ENCODE data around the gene SNX1. TPM values are rescaled to one million over a fixed set of nuclear protein-coding genes. Genes with fewer than 3 reads are reported as not detected.

SNX1 gene
- total and polyA plus RNA-seq, 2 of the 13 experiments (the other 11 are each of a cell fraction or from before 2014, with no cell fraction given) = 29.3 to 60.1 TPM

DNA sequence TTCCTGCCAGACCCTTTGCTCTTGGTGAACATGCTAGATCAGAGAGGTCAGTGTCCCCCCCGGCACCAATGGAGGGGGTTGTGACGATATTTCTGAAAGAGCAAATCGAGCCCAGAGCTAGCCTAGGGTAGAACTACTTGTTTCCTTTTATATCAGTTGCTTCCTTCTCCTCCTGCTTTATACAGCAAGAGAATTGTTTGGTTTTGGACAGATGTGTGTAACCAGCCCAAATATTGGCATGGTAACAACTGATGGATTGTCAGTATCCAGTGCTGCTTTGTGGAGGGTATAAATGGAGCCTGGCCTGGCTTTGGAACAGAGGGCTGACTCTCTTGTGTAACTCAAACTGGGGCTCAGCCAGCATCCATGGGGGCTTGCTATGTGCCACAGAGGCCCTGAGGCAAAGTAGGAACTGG lies 27.2 kb downstream of the SNX1 start:
- Histone ChIP-seq H2AFZ (ENCODE audit: low read length) (no peak overlapping the region), H3K9me3 (ENCODE audit: low read length) (no peaks in the 10 kb centered on the region), H4K20me1 (ENCODE audit: insufficient read depth, low read length) (no peaks in the 10 kb centered on the region), H3K9ac (ENCODE audit: insufficient read depth, low read depth, low read length) (no peak overlapping the region), H3K4me3 (replicated peaks in 1 of 3; ENCODE audit: insufficient read depth in 1 of 3, low read depth in 2 of 3, low read length in 3 of 3) (no peak overlapping the region), H3K4me1 (ENCODE audit: insufficient read depth, low read length) (no peaks in the 10 kb centered on the region), H3K4me2 (ENCODE audit: low read depth, low read length) (no peak overlapping the region), H3K79me2 (ENCODE audit: insufficient read depth, low read length) (peaks cover 3% of the 10 kb centered on the region), H3K27ac (ENCODE audit: extremely low read length, insufficient read depth, low read length) (no peak overlapping the region), H3K36me3 (replicated peaks in 1 of 2; ENCODE audit: control insufficient read depth in 1 of 2, insufficient read depth in 2 of 2, low read length in 2 of 2) (peaks cover 24 to 86% of the 10 kb centered on the region in 2 experiments), H3K27me3 (ENCODE audit: control insufficient read depth in 1 of 2, insufficient read depth in 2 of 2, low read length in 2 of 2) (no peaks in the 10 kb centered on the region)
- ATAC-seq (no peak), DNase-seq (ENCODE audit: low spot score) (no peak), FAIRE-seq (no peak)
- no TSS peak for BruUV-seq (replicated peaks)
- TF ChIP-seq, protein P1, sequence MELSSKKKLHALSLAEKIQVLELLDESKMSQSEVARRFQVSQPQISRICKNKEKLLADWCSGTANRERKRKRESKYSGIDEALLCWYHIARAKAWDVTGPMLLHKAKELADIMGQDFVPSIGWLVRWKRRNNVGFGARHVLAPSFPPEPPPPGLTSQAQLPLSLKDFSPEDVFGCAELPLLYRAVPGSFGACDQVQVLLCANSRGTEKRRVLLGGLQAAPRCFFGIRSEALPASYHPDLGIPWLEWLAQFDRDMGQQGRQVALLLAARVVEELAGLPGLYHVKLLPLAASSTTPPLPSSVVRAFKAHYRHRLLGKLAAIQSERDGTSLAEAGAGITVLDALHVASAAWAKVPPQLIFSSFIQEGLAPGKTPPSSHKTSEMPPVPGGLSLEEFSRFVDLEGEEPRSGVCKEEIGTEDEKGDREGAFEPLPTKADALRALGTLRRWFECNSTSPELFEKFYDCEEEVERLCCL (CRISPR knock-in tag; IDR thresholded peaks at IDR 0.05; ENCODE audit: borderline replicate concordance) = no peak
- TF ChIP-seq, protein P2, sequence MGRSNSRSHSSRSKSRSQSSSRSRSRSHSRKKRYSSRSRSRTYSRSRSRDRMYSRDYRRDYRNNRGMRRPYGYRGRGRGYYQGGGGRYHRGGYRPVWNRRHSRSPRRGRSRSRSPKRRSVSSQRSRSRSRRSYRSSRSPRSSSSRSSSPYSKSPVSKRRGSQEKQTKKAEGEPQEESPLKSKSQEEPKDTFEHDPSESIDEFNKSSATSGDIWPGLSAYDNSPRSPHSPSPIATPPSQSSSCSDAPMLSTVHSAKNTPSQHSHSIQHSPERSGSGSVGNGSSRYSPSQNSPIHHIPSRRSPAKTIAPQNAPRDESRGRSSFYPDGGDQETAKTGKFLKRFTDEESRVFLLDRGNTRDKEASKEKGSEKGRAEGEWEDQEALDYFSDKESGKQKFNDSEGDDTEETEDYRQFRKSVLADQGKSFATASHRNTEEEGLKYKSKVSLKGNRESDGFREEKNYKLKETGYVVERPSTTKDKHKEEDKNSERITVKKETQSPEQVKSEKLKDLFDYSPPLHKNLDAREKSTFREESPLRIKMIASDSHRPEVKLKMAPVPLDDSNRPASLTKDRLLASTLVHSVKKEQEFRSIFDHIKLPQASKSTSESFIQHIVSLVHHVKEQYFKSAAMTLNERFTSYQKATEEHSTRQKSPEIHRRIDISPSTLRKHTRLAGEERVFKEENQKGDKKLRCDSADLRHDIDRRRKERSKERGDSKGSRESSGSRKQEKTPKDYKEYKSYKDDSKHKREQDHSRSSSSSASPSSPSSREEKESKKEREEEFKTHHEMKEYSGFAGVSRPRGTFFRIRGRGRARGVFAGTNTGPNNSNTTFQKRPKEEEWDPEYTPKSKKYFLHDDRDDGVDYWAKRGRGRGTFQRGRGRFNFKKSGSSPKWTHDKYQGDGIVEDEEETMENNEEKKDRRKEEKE (IDR thresholded peaks at IDR 0.05) = no peak
- no peak for TF ChIP-seq PHB2 (IDR thresholded peaks at IDR 0.05; ENCODE audit: partially characterized antibody)
- 97% methylated on average over 3 of the region's 3 CpGs for WGBS (ENCODE audit: low lambda C conversion rate)
- in situ Hi-C loops (cut with HindIII; ENCODE audit: extremely low pct_ligation_motif_present, low pct_unique_long_range_greater_than_20kb) (no loop called here), intact Hi-C loops (cut with micrococcal nuclease; ENCODE audit: unreplicated experiment) (no loop called here)
- ChIA-PET CTCF (ENCODE audit: low intra/inter-chr PET ratio, low total read pairs) (no interaction called here), POLR2A (no interaction called here)

DNA sequence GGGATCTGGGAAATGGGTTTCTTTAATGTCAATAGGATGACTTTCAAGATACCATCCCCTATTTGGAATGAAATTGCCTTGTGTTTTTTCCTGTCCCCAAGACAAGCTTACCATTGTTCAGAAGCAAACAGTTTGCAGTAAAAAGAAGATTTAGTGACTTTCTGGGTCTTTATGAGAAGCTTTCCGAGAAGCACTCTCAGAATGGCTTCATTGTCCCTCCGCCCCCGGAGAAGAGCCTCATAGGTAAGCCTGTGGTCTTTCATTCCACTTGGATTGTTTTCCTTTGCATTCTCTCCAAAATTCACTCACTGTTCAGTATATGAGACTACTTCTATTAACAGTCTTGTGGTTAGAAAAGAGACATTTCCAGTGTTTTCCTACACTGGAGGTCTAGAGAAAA lies 30.2 kb downstream of the SNX1 start:
- WGBS (ENCODE audit: low lambda C conversion rate) = 72% methylated on average over 3 of the region's 3 CpGs
- ChIA-PET CTCF (ENCODE audit: low intra/inter-chr PET ratio, low total read pairs) (no interaction called here), POLR2A (no interaction called here)
- H3K9me3 ChIP-seq (ENCODE audit: low read length) = no peaks in the 10 kb centered on the region
- in situ Hi-C loops (cut with HindIII; ENCODE audit: extremely low pct_ligation_motif_present, low pct_unique_long_range_greater_than_20kb) = no loop called here
- H3K4me2 ChIP-seq (ENCODE audit: low read depth, low read length) = no peak overlapping the region
- no peaks in the 10 kb centered on the region for H4K20me1 ChIP-seq (ENCODE audit: insufficient read depth, low read length)
- H3K27ac ChIP-seq (ENCODE audit: extremely low read length, insufficient read depth, low read length) = no peak overlapping the region
- FAIRE-seq (no peak), DNase-seq (ENCODE audit: low spot score) (no peak), ATAC-seq (no peak)
- no peak overlapping the region for H2AFZ ChIP-seq (ENCODE audit: low read length)
- H3K4me1 ChIP-seq (ENCODE audit: insufficient read depth, low read length) = no peaks in the 10 kb centered on the region
- intact Hi-C loops (cut with micrococcal nuclease; ENCODE audit: unreplicated experiment) = no loop called here
- no TSS peak for BruUV-seq (replicated peaks)
- no peak overlapping the region for H3K9ac ChIP-seq (ENCODE audit: insufficient read depth, low read depth, low read length)
- peaks cover 3% of the 10 kb centered on the region for H3K79me2 ChIP-seq (ENCODE audit: insufficient read depth, low read length)
- H3K27me3 ChIP-seq (ENCODE audit: control insufficient read depth in 1 of 2, insufficient read depth in 2 of 2, low read length in 2 of 2) = no peaks in the 10 kb centered on the region
- H3K4me3 ChIP-seq (replicated peaks in 1 of 3; ENCODE audit: insufficient read depth in 1 of 3, low read depth in 2 of 3, low read length in 3 of 3) = no peak overlapping the region
- H3K36me3 ChIP-seq (replicated peaks in 1 of 2; ENCODE audit: control insufficient read depth in 1 of 2, insufficient read depth in 2 of 2, low read length in 2 of 2) = peaks cover 28 to 84% of the 10 kb centered on the region in 2 experiments
- TF ChIP-seq NCOR1 (IDR thresholded peaks at IDR 0.05; ENCODE audit: borderline replicate concordance, low read length) (no peak), ZBTB38 (CRISPR knock-in tag; IDR thresholded peaks at IDR 0.05) (no peak), ZNF605 (CRISPR knock-in tag; IDR thresholded peaks at IDR 0.05) (no peak)
- TF ChIP-seq, protein P3, sequence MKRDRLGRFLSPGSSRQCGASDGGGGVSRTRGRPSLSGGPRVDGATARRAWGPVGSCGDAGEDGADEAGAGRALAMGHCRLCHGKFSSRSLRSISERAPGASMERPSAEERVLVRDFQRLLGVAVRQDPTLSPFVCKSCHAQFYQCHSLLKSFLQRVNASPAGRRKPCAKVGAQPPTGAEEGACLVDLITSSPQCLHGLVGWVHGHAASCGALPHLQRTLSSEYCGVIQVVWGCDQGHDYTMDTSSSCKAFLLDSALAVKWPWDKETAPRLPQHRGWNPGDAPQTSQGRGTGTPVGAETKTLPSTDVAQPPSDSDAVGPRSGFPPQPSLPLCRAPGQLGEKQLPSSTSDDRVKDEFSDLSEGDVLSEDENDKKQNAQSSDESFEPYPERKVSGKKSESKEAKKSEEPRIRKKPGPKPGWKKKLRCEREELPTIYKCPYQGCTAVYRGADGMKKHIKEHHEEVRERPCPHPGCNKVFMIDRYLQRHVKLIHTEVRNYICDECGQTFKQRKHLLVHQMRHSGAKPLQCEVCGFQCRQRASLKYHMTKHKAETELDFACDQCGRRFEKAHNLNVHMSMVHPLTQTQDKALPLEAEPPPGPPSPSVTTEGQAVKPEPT (CRISPR knock-in tag; IDR thresholded peaks at IDR 0.05; ENCODE audit: low read depth) = no peak
- TF ChIP-seq, protein P4, sequence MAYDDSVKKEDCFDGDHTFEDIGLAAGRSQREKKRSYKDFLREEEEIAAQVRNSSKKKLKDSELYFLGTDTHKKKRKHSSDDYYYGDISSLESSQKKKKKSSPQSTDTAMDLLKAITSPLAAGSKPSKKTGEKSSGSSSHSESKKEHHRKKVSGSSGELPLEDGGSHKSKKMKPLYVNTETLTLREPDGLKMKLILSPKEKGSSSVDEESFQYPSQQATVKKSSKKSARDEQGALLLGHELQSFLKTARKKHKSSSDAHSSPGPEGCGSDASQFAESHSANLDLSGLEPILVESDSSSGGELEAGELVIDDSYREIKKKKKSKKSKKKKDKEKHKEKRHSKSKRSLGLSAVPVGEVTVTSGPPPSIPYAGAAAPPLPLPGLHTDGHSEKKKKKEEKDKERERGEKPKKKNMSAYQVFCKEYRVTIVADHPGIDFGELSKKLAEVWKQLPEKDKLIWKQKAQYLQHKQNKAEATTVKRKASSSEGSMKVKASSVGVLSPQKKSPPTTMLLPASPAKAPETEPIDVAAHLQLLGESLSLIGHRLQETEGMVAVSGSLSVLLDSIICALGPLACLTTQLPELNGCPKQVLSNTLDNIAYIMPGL (CRISPR knock-in tag; IDR thresholded peaks at IDR 0.05; ENCODE audit: borderline replicate concordance in 1 of 2, low read depth in 1 of 2) = no peak

All from HepG2 (cell line).